AG10803 (cell line): ENCODE measurements around the gene C20orf141.

ENCODE experiments used
- DNase-seq: peaks from one replicate; pipeline ENCODE4 v3.0.0; 2010; ENCODE audit warnings: low read depth
- H3K4me3 ChIP-seq: 2 replicates; pipeline ENCODE4 v1.5.1; 2011; ENCODE audit warnings: mild to moderate bottlenecking, low read length, control low read depth
- CTCF ChIP-seq: conservative IDR thresholded peaks from 2 replicates; pipeline ENCODE4 v1.5.1; 2011; ENCODE audit warnings: mild to moderate bottlenecking, low read length, control low read depth, inconsistent platforms

The C20orf141 gene

GRCh38 chr20:2778602-2779321 is 36.0 kb upstream of the C20orf141 start:
- no peak for TF ChIP-seq CTCF
- no peak overlapping the region for H3K4me3 ChIP-seq
- no peak for DNase-seq

- no peak for DNase-seq
- TF ChIP-seq CTCF, result no peak
- H3K4me3 ChIP-seq, result no peak overlapping the region
Measured at GRCh38 chr20:2780948-2781347, 33.8 kb upstream of the C20orf141 start.

GRCh38 chr20:2783908-2784566 is 30.8 kb upstream of the C20orf141 start:
- no peak overlapping the region for H3K4me3 ChIP-seq
- no peak for DNase-seq
- no peak for TF ChIP-seq CTCF

GRCh38 chr20:2793471-2793870 is 21.3 kb upstream of the C20orf141 start:
- H3K4me3 ChIP-seq, result no peak overlapping the region
- no peak for DNase-seq
- TF ChIP-seq CTCF, result no peak

- TF ChIP-seq CTCF, result no peak
- no peak overlapping the region for H3K4me3 ChIP-seq
- DNase-seq, result no peak
Measured at GRCh38 chr20:2794202-2794748, 20.5 kb upstream of the C20orf141 start.

GRCh38 chr20:2794866-2795447 is 19.8 kb upstream of the C20orf141 start:
- H3K4me3 ChIP-seq, result no peak overlapping the region
- TF ChIP-seq CTCF, result no peak
- DNase-seq, result no peak
